Measurements from ENCODE around the gene CENPB.

Gene CENPB

GRCh38 chr20:3788685-3789155 lies 2.2 kb upstream of the CENPB start:
- DNase-seq, result no peak

DNA sequence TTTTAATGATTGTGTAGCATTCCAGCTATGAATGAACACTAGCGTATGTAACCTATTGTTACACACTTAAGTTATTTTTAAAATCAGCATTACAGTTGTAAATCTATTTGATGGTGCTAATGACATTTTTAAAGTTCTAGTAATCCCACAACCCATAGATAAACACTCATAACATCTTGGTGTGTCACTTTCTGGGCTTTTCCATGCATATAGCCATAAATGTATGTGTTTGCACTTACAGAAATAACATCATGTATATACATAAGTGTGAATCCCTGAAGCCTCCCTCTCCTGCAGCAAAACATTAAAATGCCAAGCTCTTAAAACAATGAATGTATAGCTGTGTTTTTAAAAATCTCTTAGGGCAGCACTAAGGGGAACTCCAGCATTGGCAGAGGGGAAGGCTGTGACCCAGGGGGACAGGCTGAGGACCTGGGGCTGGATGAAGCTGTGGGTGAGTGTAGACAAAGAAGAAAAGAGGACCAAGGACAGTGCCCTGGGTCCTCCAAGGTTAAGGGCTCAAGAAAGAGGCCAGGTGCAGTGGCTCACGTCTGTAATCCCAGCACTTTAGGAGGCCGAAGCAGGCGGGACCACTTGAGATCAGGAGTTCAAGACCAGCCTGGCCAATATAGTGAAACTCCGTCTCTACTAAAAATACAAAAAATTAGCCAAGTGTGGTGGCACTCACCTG lies 929 bp upstream of the CENPB start:
- no peak for DNase-seq

GRCh38 chr20:3786126-3786484 lies 435 bp downstream of the CENPB start:
- no peak for DNase-seq

- DNase-seq, result no peak
These were observed 1.1 kb downstream of the CENPB start for GRCh38 chr20:3785240-3786125.

DNA sequence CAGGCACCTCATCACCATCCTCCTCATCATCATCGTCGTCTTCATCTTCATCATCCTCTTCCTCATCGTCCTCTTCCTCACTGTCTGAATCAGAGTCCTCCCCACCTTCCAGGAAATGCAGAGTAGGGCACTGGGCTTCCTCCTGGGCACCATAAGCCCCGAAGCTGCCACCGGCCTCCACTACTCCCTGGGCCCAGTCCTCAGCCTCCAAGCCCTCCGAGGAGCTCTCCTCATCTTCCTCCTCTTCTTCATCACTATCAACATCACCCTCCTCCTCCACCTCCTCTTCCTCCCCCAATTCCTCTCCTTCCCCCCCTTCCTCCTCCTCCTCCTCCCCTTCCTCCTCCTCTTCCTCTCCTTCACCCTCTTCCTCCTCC lies 1.7 kb downstream of the CENPB start:
- DNase-seq, result no peak

- no peak for DNase-seq
These were observed 2.2 kb downstream of the CENPB start for GRCh38 chr20:3784216-3784853.

DNA sequence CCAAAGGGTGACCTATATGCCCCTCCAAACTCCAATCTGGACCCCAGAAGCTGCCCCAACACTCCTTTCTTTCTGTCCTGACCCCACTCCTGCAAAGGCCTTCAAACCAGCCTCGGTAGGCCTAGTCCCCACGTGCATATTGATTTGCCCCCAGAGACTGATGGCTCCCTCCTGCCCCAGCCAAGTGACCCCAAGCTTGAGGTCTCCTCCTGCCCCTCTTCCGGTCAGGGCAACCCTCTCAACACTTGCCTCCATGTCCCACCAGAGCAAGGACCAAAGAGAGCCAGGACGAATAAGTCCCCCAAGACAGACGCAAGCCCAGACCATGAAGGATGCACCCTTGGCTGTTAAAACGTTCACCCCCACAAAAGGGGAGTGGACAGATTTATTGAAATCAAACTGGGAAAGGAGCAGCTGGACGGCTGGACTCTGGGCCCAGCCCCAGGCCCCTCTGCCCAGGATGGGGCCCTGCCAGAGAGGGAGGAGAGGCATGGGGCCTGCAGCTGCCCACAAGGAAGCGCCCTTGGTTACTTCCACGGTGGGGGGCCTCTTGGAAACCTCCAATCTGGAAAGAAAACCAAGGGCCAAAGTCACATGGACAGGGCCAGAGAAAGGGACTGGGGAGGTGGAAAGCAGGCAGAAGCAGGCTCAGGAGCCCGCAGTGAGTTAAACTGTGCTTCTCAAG lies 2.9 kb downstream of the CENPB start:
- DNase-seq, result no peak

DNA sequence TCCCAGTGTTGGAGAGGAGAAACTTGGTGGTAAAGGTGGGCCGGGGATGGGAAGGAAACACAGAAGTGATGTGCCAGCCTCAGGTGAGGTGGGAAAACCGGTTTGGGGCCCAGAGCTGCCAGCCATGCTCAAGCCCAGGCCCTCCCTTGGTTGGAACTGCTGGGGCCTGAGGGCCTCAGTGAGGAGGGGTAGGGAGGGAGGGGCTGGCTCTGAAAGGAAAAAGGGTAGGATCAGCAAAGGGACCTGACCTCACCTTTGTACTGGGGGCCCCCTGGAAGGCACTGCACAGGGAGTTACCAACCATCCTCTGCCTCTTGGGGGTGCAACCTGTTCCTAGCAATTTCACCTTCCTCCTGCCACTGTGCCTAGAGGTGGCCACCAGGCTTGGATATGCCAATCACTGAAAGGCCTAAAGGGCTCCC lies 3.5 kb downstream of the CENPB start:
- no peak for DNase-seq

DNA sequence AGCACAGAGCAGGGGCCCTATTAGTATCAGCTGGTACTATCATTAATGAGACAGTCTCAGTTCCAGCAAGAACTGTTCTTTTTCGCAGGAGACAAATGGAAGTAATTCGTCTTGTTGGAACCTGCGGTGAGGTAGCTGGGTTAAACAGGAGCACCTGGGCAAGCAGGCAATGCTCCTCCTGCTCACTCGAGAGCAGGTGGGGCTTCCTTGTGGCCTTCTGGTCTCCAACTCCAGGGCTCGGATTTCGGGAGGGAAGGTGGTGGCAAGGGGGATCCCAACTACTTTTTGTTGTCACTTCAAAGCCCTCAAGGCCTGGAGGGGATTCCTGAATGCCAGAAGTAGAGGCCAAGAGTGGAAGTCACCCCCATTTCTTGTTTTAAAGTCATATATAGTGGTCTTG lies 3.9 kb downstream of the CENPB start:
- no peak for DNase-seq

DNA sequence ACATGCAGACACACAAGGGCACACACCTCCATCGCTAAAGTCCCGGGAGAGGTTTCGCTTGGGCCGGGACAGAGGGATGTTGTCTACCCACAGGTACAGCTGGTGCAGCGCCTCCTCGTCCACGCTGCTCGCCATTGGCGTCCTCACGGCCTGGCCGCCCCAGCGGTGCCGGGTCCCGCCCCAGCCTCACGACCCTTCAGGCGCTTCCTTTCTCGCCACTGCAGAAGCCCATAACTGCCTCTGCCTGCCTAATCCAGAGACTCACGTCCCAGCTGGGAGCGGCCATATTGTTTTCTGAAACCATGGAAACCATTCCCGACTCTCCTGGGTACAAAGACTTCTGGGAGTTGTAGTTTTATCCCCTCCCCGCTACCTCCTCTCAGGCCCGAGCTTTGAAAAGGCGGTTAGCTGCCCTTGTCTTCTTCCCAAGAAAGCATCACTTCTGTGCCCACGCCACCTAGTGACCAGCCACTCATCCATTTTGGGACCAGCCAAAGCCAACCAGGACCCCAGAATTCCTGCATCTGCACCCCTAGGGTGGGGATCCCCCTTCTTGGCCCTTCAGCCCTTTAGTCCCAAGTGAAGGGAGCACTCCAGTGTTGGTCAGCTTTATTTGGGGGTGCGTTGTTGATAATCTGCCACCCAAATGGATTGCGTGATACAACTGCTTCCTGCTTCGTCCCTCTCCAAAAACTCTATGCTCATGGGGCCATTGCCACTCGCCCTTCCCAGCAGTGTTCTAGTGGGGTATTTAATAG lies 5.2 kb downstream of the CENPB start, which contains the start of gene SPEF1:
Gene SPEF1 (minus strand): TSS at position 296 of the 758 bp plus-strand sequence. CDS start 161 bp downstream, at position 135.
- peak; percentile 79 for DNase-seq

GRCh38 chr20:3778976-3779375 lies 7.6 kb downstream of the CENPB start:
- no peak for DNase-seq

DNA sequence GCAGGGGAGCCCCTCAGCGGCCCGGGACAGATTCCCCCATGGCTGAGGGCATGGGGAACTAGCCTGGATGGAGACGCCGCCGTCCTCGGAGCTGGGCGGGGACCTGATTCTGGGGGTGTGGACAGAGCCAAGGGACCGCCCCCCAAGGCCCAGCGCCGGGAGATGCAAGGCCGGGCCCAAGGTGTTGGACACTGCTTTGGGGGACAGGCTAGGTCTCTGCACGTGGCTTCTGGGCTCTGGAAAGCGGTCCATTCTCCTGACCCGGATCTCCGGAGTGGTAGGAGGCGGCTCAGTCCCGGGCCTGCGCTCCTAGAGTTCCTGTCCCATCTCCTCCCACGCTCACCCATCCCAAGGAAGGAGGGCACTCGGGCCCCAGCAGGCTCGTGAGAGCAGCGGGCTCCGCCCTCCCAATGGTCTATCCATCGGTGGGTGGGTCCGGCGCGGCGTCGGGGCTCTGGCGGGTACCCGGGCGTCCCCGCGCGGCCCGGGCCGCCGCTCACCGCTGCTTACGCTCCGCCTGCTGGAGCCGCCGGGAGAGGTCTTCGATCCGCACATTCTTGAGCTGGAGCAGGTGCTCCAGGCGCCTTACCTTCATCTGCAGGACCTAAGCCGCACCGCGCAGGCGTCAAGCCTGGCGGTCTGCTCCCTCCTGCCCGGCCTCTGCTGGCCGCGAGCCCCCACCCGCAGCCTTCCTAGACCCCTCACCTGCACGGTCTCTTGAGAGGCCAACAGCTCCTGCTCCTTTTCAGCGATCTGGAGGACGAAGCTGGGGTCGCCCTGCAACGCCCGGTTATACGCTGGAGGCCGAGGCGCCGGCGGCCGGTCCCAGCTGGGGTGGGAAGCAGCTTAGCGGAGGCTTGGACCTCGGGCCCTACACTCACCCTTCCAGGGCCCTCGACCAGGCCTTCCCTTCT lies 8.6 kb downstream of the CENPB start:
- no peak for DNase-seq

GRCh38 chr20:3777381-3777715 lies 9.2 kb downstream of the CENPB start:
- no peak for DNase-seq

- DNase-seq, result no peak
These were observed 11.0 kb downstream of the CENPB start for GRCh38 chr20:3775457-3776108.

DNA sequence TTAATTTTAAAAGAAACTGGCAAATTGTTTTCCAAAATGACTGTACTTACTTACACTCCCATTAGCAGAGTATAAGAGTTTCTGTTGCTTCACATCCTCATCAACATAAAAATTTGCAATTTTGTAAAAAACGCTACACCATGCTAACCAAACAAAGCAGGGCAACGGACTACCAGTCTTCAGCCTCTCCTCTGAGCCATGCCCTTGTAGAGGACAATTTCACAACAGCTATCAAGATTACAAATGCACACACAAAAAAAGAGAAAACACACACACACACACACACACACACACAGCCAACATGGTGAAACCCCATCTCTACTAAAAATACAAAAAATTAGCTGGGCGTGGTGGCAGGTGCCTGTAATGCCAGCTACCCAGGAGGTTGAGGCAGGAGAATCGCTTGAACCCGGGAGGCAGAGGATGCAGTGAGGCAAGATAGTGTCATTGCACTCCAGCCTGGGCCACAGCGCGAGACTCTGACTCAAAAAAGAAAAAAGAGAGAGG lies 14.9 kb downstream of the CENPB start:
- no peak for DNase-seq

DNA sequence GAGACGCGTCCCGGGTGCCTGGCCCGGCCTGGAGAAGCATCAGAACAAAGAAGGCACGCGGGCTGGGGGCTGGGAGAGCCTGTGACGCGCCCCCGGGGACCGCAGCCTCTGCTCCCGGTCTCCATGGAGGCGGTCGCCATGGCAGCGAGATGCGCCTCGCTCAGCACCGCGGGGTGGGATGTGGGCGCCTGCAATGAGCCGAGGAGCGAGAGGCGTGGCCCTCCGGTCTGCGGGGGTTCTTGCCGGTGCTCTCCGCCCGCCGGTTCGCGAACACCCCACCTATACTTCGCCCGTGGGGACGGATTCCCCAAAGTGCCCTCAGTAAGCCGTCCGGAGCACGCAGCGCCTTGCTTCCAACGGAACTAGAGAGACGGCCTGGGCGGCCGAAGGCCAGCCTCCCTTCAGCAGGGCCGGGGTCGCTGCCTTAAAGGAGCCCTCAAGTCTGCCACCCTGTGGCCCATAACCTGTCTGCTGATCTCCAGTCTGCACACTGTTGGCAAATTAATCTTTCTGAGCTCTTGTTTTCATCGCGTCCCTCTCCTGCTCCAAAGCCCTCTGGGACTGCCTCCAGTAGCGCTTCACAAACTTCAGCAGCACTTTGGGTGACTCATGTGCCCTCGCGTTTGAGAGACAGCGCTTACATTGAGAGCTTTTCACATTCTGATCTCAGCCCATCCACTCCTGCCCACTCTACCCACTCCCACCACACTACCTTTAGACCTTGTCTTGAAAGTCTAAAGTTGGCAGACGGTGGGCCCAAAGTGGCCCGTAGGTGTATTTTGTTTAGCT lies 18.0 kb downstream of the CENPB start:
- no peak for DNase-seq

- peak; percentile 93 for DNase-seq
These were observed 18.9 kb downstream of the CENPB start, which contains the start of gene ADISSP for GRCh38 chr20:3767427-3768341. ADISSP (minus strand) TSS chr20:3767753; CDS start chr20:3760100, 7,653 bp downstream.

DNA sequence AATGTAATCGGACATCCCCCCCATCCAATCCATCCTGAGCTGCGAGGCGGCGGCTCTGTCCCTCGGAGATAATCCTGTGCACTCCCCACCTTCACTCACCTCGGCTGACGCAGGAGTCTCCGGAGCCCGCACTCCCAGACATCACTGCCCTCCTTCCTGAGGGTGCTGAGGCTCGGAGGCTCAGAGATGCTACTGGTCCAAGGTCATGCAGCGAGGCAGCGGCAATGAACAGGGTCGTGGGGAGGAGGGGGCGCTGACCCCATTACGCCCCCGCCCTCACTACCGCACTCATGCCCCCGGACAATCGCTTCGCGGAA lies 19.5 kb downstream of the CENPB start:
- DNase-seq, result no peak

All from NCI-H187 treated with DMSO at 0.1 percent for 48 hours (cell line).